ENCODE measurements around the gene UBE3C. TPM values are rescaled to one million over a fixed set of nuclear protein-coding genes. Genes with fewer than 3 reads are reported as not detected.

The UBE3C gene
- total RNA-seq, 3 donors from 2014 or later: 94.2 to 95.7 (median 94.6) TPM

GRCh38 chr7:157220916-157221569, 82.3 kb downstream of the UBE3C start:
- Mint-ChIP-seq H3K9me3 (no peaks in the 10 kb centered on the region), H3K36me3 (ENCODE audit: insufficient read depth) (peaks cover 27% of the 10 kb centered on the region), H3K4me1 (ENCODE audit: low read depth) (no peaks in the 10 kb centered on the region), H3K27me3 (ENCODE audit: low read depth) (no peaks in the 10 kb centered on the region), H3K4me3 (no peak overlapping the region)
- ATAC-seq (no peak), DNase-seq (no peak)

- no peak for DNase-seq
- H3K9me3 Mint-ChIP-seq: no peaks in the 10 kb centered on the region
- H3K27me3 Mint-ChIP-seq (ENCODE audit: low read depth): no peaks in the 10 kb centered on the region
- no peak for ATAC-seq
- H3K4me3 Mint-ChIP-seq: no peak overlapping the region
- H3K36me3 Mint-ChIP-seq (ENCODE audit: insufficient read depth): peaks cover 21% of the 10 kb centered on the region
- H3K4me1 Mint-ChIP-seq (ENCODE audit: low read depth): no peaks in the 10 kb centered on the region
Observed at GRCh38 chr7:157222687-157223086, 84.0 kb downstream of the UBE3C start.

- no peak for ATAC-seq
Observed at GRCh38 chr7:157224627-157225026, 85.9 kb downstream of the UBE3C start.

GRCh38 chr7:157228864-157229422, 90.2 kb downstream of the UBE3C start:
- H3K36me3 Mint-ChIP-seq (ENCODE audit: insufficient read depth): peaks cover 29% of the 10 kb centered on the region
- no peaks in the 10 kb centered on the region for H3K27me3 Mint-ChIP-seq (ENCODE audit: low read depth)
- H3K4me1 Mint-ChIP-seq (ENCODE audit: low read depth): no peaks in the 10 kb centered on the region
- no peak for DNase-seq
- no peak overlapping the region for H3K4me3 Mint-ChIP-seq
- H3K9me3 Mint-ChIP-seq: no peaks in the 10 kb centered on the region
- ATAC-seq: no peak

More at GRCh38 chr7:157224627-157225026, 85.9 kb downstream of the UBE3C start:
- Mint-ChIP-seq H3K9me3 (no peaks in the 10 kb centered on the region), H3K4me3 (no peak overlapping the region), H3K27me3 (ENCODE audit: low read depth) (no peaks in the 10 kb centered on the region), H3K36me3 (ENCODE audit: insufficient read depth) (peaks cover 19% of the 10 kb centered on the region), H3K4me1 (ENCODE audit: low read depth) (no peaks in the 10 kb centered on the region)
- no peak for DNase-seq

GRCh38 chr7:157233677-157234076, 95.0 kb downstream of the UBE3C start:
- Mint-ChIP-seq H3K4me3 (no peak overlapping the region), H3K36me3 (ENCODE audit: insufficient read depth) (peaks cover 35% of the 10 kb centered on the region), H3K4me1 (ENCODE audit: low read depth) (no peaks in the 10 kb centered on the region), H3K27me3 (ENCODE audit: low read depth) (no peaks in the 10 kb centered on the region), H3K9me3 (no peaks in the 10 kb centered on the region)
- ATAC-seq: no peak
- no peak for DNase-seq

- ATAC-seq: no peak
- Mint-ChIP-seq H3K36me3 (ENCODE audit: insufficient read depth) (peaks cover 40% of the 10 kb centered on the region), H3K4me3 (no peak overlapping the region), H3K27me3 (ENCODE audit: low read depth) (no peaks in the 10 kb centered on the region), H3K9me3 (no peaks in the 10 kb centered on the region), H3K4me1 (ENCODE audit: low read depth) (no peaks in the 10 kb centered on the region)
- no peak for DNase-seq
Observed at GRCh38 chr7:157234271-157234670, 95.5 kb downstream of the UBE3C start.

GRCh38 chr7:157235357-157236333, 96.9 kb downstream of the UBE3C start:
- Mint-ChIP-seq H3K27me3 (ENCODE audit: low read depth) (no peaks in the 10 kb centered on the region), H3K9me3 (no peaks in the 10 kb centered on the region), H3K4me1 (ENCODE audit: low read depth) (no peaks in the 10 kb centered on the region), H3K36me3 (ENCODE audit: insufficient read depth) (peaks cover 47% of the 10 kb centered on the region), H3K4me3 (no peak overlapping the region)
- DNase-seq (no peak), ATAC-seq (no peak)

- ATAC-seq (no peak), DNase-seq (no peak)
- Mint-ChIP-seq H3K4me1 (ENCODE audit: low read depth) (no peaks in the 10 kb centered on the region), H3K27me3 (ENCODE audit: low read depth) (no peaks in the 10 kb centered on the region), H3K9me3 (no peaks in the 10 kb centered on the region), H3K36me3 (ENCODE audit: insufficient read depth) (peaks cover 35% of the 10 kb centered on the region), H3K4me3 (no peak overlapping the region)
Observed at GRCh38 chr7:157238087-157238486, 99.4 kb downstream of the UBE3C start.

GRCh38 chr7:157239571-157240270, 101.0 kb downstream of the UBE3C start:
- Mint-ChIP-seq H3K36me3 (ENCODE audit: insufficient read depth) (peaks cover 29% of the 10 kb centered on the region), H3K4me3 (no peak overlapping the region), H3K27me3 (ENCODE audit: low read depth) (no peaks in the 10 kb centered on the region), H3K4me1 (ENCODE audit: low read depth) (no peaks in the 10 kb centered on the region), H3K9me3 (no peaks in the 10 kb centered on the region)
- DNase-seq: no peak
- ATAC-seq: no peak

GRCh38 chr7:157241631-157242030, 102.9 kb downstream of the UBE3C start:
- ATAC-seq (no peak), DNase-seq (no peak)
- H3K4me1 Mint-ChIP-seq (ENCODE audit: low read depth): no peaks in the 10 kb centered on the region
- no peaks in the 10 kb centered on the region for H3K27me3 Mint-ChIP-seq (ENCODE audit: low read depth)
- H3K9me3 Mint-ChIP-seq: no peaks in the 10 kb centered on the region
- peaks cover 22% of the 10 kb centered on the region for H3K36me3 Mint-ChIP-seq (ENCODE audit: insufficient read depth)
- no peak overlapping the region for H3K4me3 Mint-ChIP-seq

GRCh38 chr7:157244516-157245294, 106.0 kb downstream of the UBE3C start:
- DNase-seq (no peak), ATAC-seq (no peak)
- Mint-ChIP-seq H3K9me3 (no peaks in the 10 kb centered on the region), H3K27me3 (ENCODE audit: low read depth) (no peaks in the 10 kb centered on the region), H3K36me3 (ENCODE audit: insufficient read depth) (peaks cover 9% of the 10 kb centered on the region), H3K4me1 (ENCODE audit: low read depth) (no peaks in the 10 kb centered on the region), H3K4me3 (no peak overlapping the region)

GRCh38 chr7:157246052-157246451, 107.3 kb downstream of the UBE3C start:
- Mint-ChIP-seq H3K4me1 (ENCODE audit: low read depth) (no peaks in the 10 kb centered on the region), H3K36me3 (ENCODE audit: insufficient read depth) (peaks cover 6% of the 10 kb centered on the region), H3K9me3 (no peaks in the 10 kb centered on the region), H3K4me3 (no peak overlapping the region), H3K27me3 (ENCODE audit: low read depth) (no peaks in the 10 kb centered on the region)
- no peak for ATAC-seq
- DNase-seq: no peak

GRCh38 chr7:157248659-157249058, 109.9 kb downstream of the UBE3C start:
- no peaks in the 10 kb centered on the region for H3K27me3 Mint-ChIP-seq (ENCODE audit: low read depth)
- no peak overlapping the region for H3K4me3 Mint-ChIP-seq
- no peaks in the 10 kb centered on the region for H3K4me1 Mint-ChIP-seq (ENCODE audit: low read depth)
- ATAC-seq (no peak), DNase-seq (no peak)
- no peaks in the 10 kb centered on the region for H3K9me3 Mint-ChIP-seq
- H3K36me3 Mint-ChIP-seq (ENCODE audit: insufficient read depth): peaks cover 13% of the 10 kb centered on the region

Data from activated T-cell treated with anti-CD3 and anti-CD28 coated beads, Interleukin-2, amount 50 U/mL, for 4 hours (primary cell).